HCT116 (cell line): ENCODE data around the gene CHAC1. TPM values are rescaled to one million over a fixed set of nuclear protein-coding genes. Genes with fewer than 3 reads are reported as not detected.

Source experiments
- ATAC-seq: fragments of 200-7000 bp; cut with Tn5 transposase; 2 replicates; pipeline ENCODE4 v1.9.1; 2020; ENCODE audit warnings: mild to moderate bottlenecking, moderate library complexity
- BruUV-seq: library from RNA; stranded (reverse); fragments of 400-500 nt; replicated peaks from 2 replicates; lab custom pipeline; 2021; lab: Mats Ljungman, UMichigan
- CTCF ChIA-PET: fragments of 300-600 bp; sonication (Branson Sonifier 250); formaldehyde crosslinking; loops from one replicate; lab custom pipeline; 2021; ENCODE audit warnings: antibody characterized with exemption; lab: Charles Lee
- POLR2A ChIA-PET: fragments of 300-600, 350-600 bp; sonication (Branson Sonifier 250); formaldehyde crosslinking; loops from one replicate; lab custom pipeline; 2021; ENCODE audit warnings: antibody characterized with exemption; lab: Charles Lee
- RAD21 ChIA-PET, 2 experiments: fragments of 300-600 bp; sonication (Branson Sonifier 250); formaldehyde crosslinking; loops; one replicate each; lab custom pipeline; 2023; ENCODE audit warnings: low total read pairs in 2 of 2; ENCODE audit not compliant: uncharacterized antibody in 2 of 2, unreplicated experiment in 2 of 2, low non-redundant PET in 1 of 2; lab: Charles Lee
- DNase-seq: peaks from one replicate; pipeline ENCODE4 v3.0.0-alpha.2; 2010; ENCODE audit warnings: low read depth, low spot score
- H2AFZ ChIP-seq: fragments of 200-600 bp; shearing (Covaris generic), sonication (generic); 2 replicates; pipeline ENCODE4 v1.6.1; 2017; ENCODE audit warnings: low read depth, mixed run types, mixed read lengths, antibody characterized with exemption, low read length; ENCODE audit not compliant: poor library complexity, severe bottlenecking
- H3K27ac ChIP-seq: 2 replicates; pipeline ENCODE4 v1.5.1; 2012; ENCODE audit warnings: low read depth, low read length
- H3K27me3 ChIP-seq: fragments of 200-600 bp; sonication (generic); 2 replicates; pipeline ENCODE4 v1.6.1; 2016; ENCODE audit warnings: mixed run types, low read length, mixed read lengths; ENCODE audit not compliant: insufficient read depth
- H3K36me3 ChIP-seq, 2 experiments: fragments of 200-500 bp in 1 of 2; fragments of 200-600 bp in 1 of 2; sonication (Bioruptor generic) in 1 of 2; sonication (generic) in 1 of 2; 2 replicates each; pipeline versions ENCODE4 v1.5.1 to v1.6.1; 2014 to 2016; ENCODE audit warnings: low read length in 2 of 2, inconsistent platforms in 1 of 2, mixed read lengths in 1 of 2, mixed run types in 1 of 2; ENCODE audit not compliant: insufficient read depth in 2 of 2, control insufficient read depth in 1 of 2
- H3K4me1 ChIP-seq, 2 experiments: fragments of 200-600 bp in 1 of 2; sonication (generic) in 1 of 2; 2 replicates each; pipeline versions ENCODE4 v1.5.1 to v1.6.1; 2012 to 2017; ENCODE audit warnings: low read length in 2 of 2, inconsistent platforms in 1 of 2, mild to moderate bottlenecking in 1 of 2, mixed read lengths in 1 of 2, mixed run types in 1 of 2, moderate library complexity in 1 of 2; ENCODE audit not compliant: insufficient read depth in 2 of 2, control insufficient read depth in 1 of 2
- H3K4me2 ChIP-seq: fragments of 200-600 bp; sonication (generic); 2 replicates; pipeline ENCODE4 v1.6.1; 2017; ENCODE audit warnings: mixed run types, low read length, mixed read lengths
- H3K4me3 ChIP-seq, 2 experiments: fragments of 200-600 bp in 1 of 2; sonication (generic) in 1 of 2; replicated peaks in 1 of 2; 2 replicates each; pipeline ENCODE4 v1.5.1; 2011 to 2016; ENCODE audit warnings: low read length in 2 of 2, control low read depth in 1 of 2, low read depth in 1 of 2, mild to moderate bottlenecking in 1 of 2, mixed read lengths in 1 of 2, mixed run types in 1 of 2
- H3K79me2 ChIP-seq: fragments of 200-600 bp; sonication (generic); 2 replicates; pipeline ENCODE4 v1.6.1; 2017; ENCODE audit warnings: mild to moderate bottlenecking, mixed run types, low read length, moderate library complexity, mixed read lengths; ENCODE audit not compliant: insufficient read depth
- H3K9ac ChIP-seq: fragments of 200-600 bp; sonication (generic); 2 replicates; pipeline ENCODE4 v1.6.1; 2016; ENCODE audit warnings: low read length, mixed read lengths
- H3K9me2 ChIP-seq: fragments of 200-600 bp; sonication (generic), shearing (Covaris generic); 2 replicates; pipeline ENCODE4 v1.6.1; 2017; ENCODE audit warnings: mixed run types, mild to moderate bottlenecking, moderate library complexity; ENCODE audit not compliant: insufficient read depth
- H3K9me3 ChIP-seq, 2 experiments: fragments of 200-500 bp in 1 of 2; fragments of 200-600 bp in 1 of 2; sonication (Bioruptor generic) in 1 of 2; sonication (generic) in 1 of 2; 2 replicates each; pipeline ENCODE4 v1.6.1; 2014 to 2017; ENCODE audit warnings: low read length in 2 of 2, mixed read lengths in 2 of 2, inconsistent platforms in 1 of 2, low read depth in 1 of 2, mild to moderate bottlenecking in 1 of 2, mixed run types in 1 of 2, moderate library complexity in 1 of 2; ENCODE audit not compliant: control insufficient read depth in 1 of 2, insufficient read depth in 1 of 2
- H4K20me1 ChIP-seq: fragments of 200-600 bp; sonication (generic), shearing (Covaris generic); 2 replicates; pipeline ENCODE4 v1.6.1; 2017; ENCODE audit warnings: mixed run types, mild to moderate bottlenecking, moderate library complexity; ENCODE audit not compliant: insufficient read depth
- CBX3 ChIP-seq: IDR thresholded peaks from 2 replicates; pipeline ENCODE4 v1.6.1; 2012; ENCODE audit warnings: low read depth
- CEBPB ChIP-seq: IDR thresholded peaks from 2 replicates; pipeline ENCODE4 v1.6.1; 2012; ENCODE audit warnings: low read depth
- EGR1 ChIP-seq: IDR thresholded peaks from 2 replicates; pipeline ENCODE4 v1.6.1; 2012; ENCODE audit warnings: low read depth
- ELF1 ChIP-seq: IDR thresholded peaks from 2 replicates; pipeline ENCODE4 v1.6.1; 2012; ENCODE audit warnings: low read depth, borderline replicate concordance
- EZH2 ChIP-seq: fragments of 200-600 bp; sonication (generic); IDR thresholded peaks from 2 replicates; pipeline ENCODE4 v1.6.1; 2017; ENCODE audit warnings: antibody characterized with exemption, mixed run types
- EZH2phosphoT487 ChIP-seq: fragments of 200-600 bp; IDR thresholded peaks from 2 replicates; pipeline ENCODE4 v1.6.1; 2018; ENCODE audit warnings: antibody characterized with exemption, borderline replicate concordance
- POLR2A ChIP-seq: IDR thresholded peaks from 2 replicates; pipeline ENCODE4 v1.7.0; 2011; ENCODE audit warnings: borderline replicate concordance; ENCODE audit not compliant: insufficient read depth, insufficient read length; ENCODE audit errors: extremely low read depth
- POLR2AphosphoS5 ChIP-seq: IDR thresholded peaks from 2 replicates; pipeline ENCODE4 v1.6.1; 2011; ENCODE audit warnings: mild to moderate bottlenecking, low read depth, low read length, moderate library complexity
- RAD21 ChIP-seq: IDR thresholded peaks from 2 replicates; pipeline ENCODE4 v1.6.1; 2012; ENCODE audit warnings: low read depth, mild to moderate bottlenecking
- REST ChIP-seq: IDR thresholded peaks from 2 replicates; pipeline ENCODE4 v1.6.1; 2012; ENCODE audit warnings: low read depth
- SIN3A ChIP-seq: IDR thresholded peaks from 2 replicates; pipeline ENCODE4 v1.6.1; 2012; ENCODE audit warnings: low read depth
- SP1 ChIP-seq: IDR thresholded peaks from 2 replicates; pipeline ENCODE4 v1.6.1; 2012; ENCODE audit warnings: low read depth
- SRF ChIP-seq: IDR thresholded peaks from 2 replicates; pipeline ENCODE4 v1.6.1; 2012; ENCODE audit warnings: low read depth
- TCF7L2 ChIP-seq: IDR thresholded peaks from 2 replicates; pipeline ENCODE4 v1.7.0; 2011; ENCODE audit warnings: borderline replicate concordance, inconsistent platforms; ENCODE audit not compliant: insufficient read depth, insufficient read length; ENCODE audit errors: extremely low read depth
- YY1 ChIP-seq: IDR thresholded peaks from 2 replicates; pipeline ENCODE4 v1.6.1; 2011; ENCODE audit warnings: low read length, low read depth, moderate library complexity, mild to moderate bottlenecking; ENCODE audit not compliant: insufficient replicate concordance; ENCODE audit errors: extremely low read depth
- ZFX ChIP-seq: fragments of 450-650 bp; IDR thresholded peaks from 2 replicates; pipeline ENCODE4 v1.6.1; 2017
- ZNF274 ChIP-seq: fragments of 200-500 bp; sonication (Bioruptor generic); IDR thresholded peaks from 2 replicates; pipeline ENCODE4 v1.6.1; 2014; ENCODE audit warnings: mild to moderate bottlenecking, low read depth, low read length, inconsistent platforms
- intact Hi-C: fragments of 100-400 bp; cut with micrococcal nuclease; formaldehyde crosslinking; loops from 2 replicates; pipeline ENCODE4 v1.10.0; 2022
- total RNA-seq: library from RNA; stranded (reverse); gene quantifications from one replicate; pipeline ENCODE4 v1.2.1, GENCODE V29; 2021; ENCODE audit not compliant: unreplicated experiment
- TF ChIP-seq, protein P1 (sequence below): IDR thresholded peaks from 2 replicates; pipeline ENCODE4 v1.6.1; 2012
- TF ChIP-seq, protein P2 (sequence below): IDR thresholded peaks from 2 replicates; pipeline ENCODE4 v1.6.1; 2012

Gene CHAC1
- total RNA-seq, 1 experiment from 2014 or later = 58.9 TPM

- H4K20me1 ChIP-seq = no peaks in the 10 kb centered on the region
- H3K79me2 ChIP-seq = no peaks in the 10 kb centered on the region
- H2AFZ ChIP-seq = peak overlapping the region; percentile 73
- intact Hi-C loops = no loop called here
- H3K4me3 ChIP-seq = peak overlapping the region; percentile 52 to 65
- peaks cover 15% of the 10 kb centered on the region; the same call in 1 of the 2 replicates for H3K27me3 ChIP-seq
- no TSS peak for BruUV-seq
- H3K9me2 ChIP-seq = no peaks in the 10 kb centered on the region
- peaks cover 19 to 41% of the 10 kb centered on the region in 2 experiments for H3K4me1 ChIP-seq
- CTCF ChIA-PET = interaction anchor here (0.6 to 4.8 kb wide), 7 partner anchors 12 to 33 kb away, joined by 3 to 69 read pairs (median 4); partner anchors contain the start of gene CHAC1
- H3K27ac ChIP-seq = no peak overlapping the region; the same call in 1 of the 2 replicates
- peak overlapping the region; percentile 100 for H3K4me2 ChIP-seq
- no peaks in the 10 kb centered on the region for H3K9me3 ChIP-seq
- H3K9ac ChIP-seq = peak overlapping the region; percentile 21
- peak; percentile 54 for ATAC-seq
- no peak for DNase-seq
- no peaks in the 10 kb centered on the region for H3K36me3 ChIP-seq
- RAD21 ChIA-PET = interaction anchor here (0.6 to 1.2 kb wide), 2 partner anchors 14 to 22 kb away, joined by 3 to 4 read pairs; no protein-coding TSS in a partner anchor
- POLR2A ChIA-PET = interaction anchor here (0.6 to 4.4 kb wide), 12 partner anchors 9 to 893 kb away, joined by 3 to 48 read pairs (median 6); partner anchors contain the start of gene CHAC1
- TF ChIP-seq, protein P1, sequence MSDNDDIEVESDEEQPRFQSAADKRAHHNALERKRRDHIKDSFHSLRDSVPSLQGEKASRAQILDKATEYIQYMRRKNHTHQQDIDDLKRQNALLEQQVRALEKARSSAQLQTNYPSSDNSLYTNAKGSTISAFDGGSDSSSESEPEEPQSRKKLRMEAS = no peak
- TF ChIP-seq RAD21 = no peak
- TF ChIP-seq POLR2A = no peak
- no peak for TF ChIP-seq POLR2AphosphoS5
- TF ChIP-seq ZNF274 = no peak
- TF ChIP-seq CEBPB = no peak
- no peak for TF ChIP-seq REST
- TF ChIP-seq ZFX = no peak
- TF ChIP-seq SP1 = no peak
- no peak for TF ChIP-seq CBX3
- TF ChIP-seq, protein P2, sequence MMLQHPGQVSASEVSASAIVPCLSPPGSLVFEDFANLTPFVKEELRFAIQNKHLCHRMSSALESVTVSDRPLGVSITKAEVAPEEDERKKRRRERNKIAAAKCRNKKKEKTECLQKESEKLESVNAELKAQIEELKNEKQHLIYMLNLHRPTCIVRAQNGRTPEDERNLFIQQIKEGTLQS = no peak
- TF ChIP-seq ELF1 = no peak
- no peak for TF ChIP-seq EGR1
- TF ChIP-seq TCF7L2 = no peak
- no peak for TF ChIP-seq EZH2phosphoT487
- TF ChIP-seq YY1 = no peak
- TF ChIP-seq SIN3A = no peak
- TF ChIP-seq SRF = no peak
- no peak for TF ChIP-seq EZH2
Measured at GRCh38 chr15:40927873-40928806, 25.1 kb upstream of the CHAC1 start.
